Uterus (tissue), 4 donors: ENCODE measurements around the gene EPHA1. TPM values are rescaled to one million over a fixed set of nuclear protein-coding genes. Genes with fewer than 3 reads are reported as not detected.
A peak's percentile ranks its signal among the peaks of the same experiment; 100 is the strongest.

Experiments used
- DNase-seq, 2 donors: peaks; one replicate each; pipeline ENCODE4 v3.0.0-alpha.2; 2019 to 2020
- H3K27ac ChIP-seq, 2 donors: fragments of 200-600 bp; sonication (generic); 1 replicate in 1 of 2; 2 replicates in 1 of 2; pipeline ENCODE4 v1.5.1; 2016 to 2018
- H3K27me3 ChIP-seq, 2 donors: fragments of 200-600 bp; sonication (generic); one replicate each; pipeline ENCODE4 v1.5.1; 2018 to 2019; ENCODE audit warnings: control low read depth in 1 of 2
- H3K36me3 ChIP-seq, 2 donors: fragments of 200-600 bp; sonication (generic); one replicate each; pipeline ENCODE4 v1.5.1; 2019; ENCODE audit warnings: control low read depth in 1 of 2
- H3K4me1 ChIP-seq, 2 donors: fragments of 200-600 bp; sonication (generic); one replicate each; pipeline ENCODE4 v1.5.1; 2018 to 2019; ENCODE audit warnings: control low read depth in 1 of 2
- H3K4me3 ChIP-seq, 2 donors: fragments of 200-600 bp; sonication (generic); 1 replicate in 1 of 2; 2 replicates in 1 of 2; pipeline ENCODE4 v1.5.1; 2018 to 2019; ENCODE audit warnings: mild to moderate bottlenecking in 1 of 2
- H3K9me3 ChIP-seq, 2 donors: fragments of 200-600 bp; sonication (generic); one replicate each; pipeline ENCODE4 v1.5.1; 2019; ENCODE audit warnings: control low read depth in 1 of 2
- POLR2A ChIP-seq, 2 donors: fragments of 450-650 bp; IDR thresholded peaks; one replicate each; pipeline ENCODE4 v1.6.1; 2016; ENCODE audit warnings: antibody characterized with exemption in 2 of 2, mild to moderate bottlenecking in 1 of 2, moderate library complexity in 1 of 2
- intact Hi-C: fragments of 100-400 bp; cut with DNase I; formaldehyde crosslinking; loops from one replicate; pipeline ENCODE4 v1.15.1; 2023; ENCODE audit warnings: low total_unique reads
- total RNA-seq, 4 donors: library from RNA; depleted of rRNA in 3 of 4; stranded (reverse); fragments of >200 nt in 3 of 4; gene quantifications; one replicate each; pipeline versions ENCODE4 v1.1.0 to v1.2.4, GENCODE V29; 2014 to 2023
- TF ChIP-seq, protein P1 (sequence below), 4 experiments: fragments of 200-600 bp in 2 of 4; fragments of 450-650 bp in 2 of 4; sonication (generic) in 2 of 4; IDR thresholded peaks; one replicate each; pipeline ENCODE4 v1.5.1; 2016 to 2019; ENCODE audit warnings: antibody characterized with exemption in 4 of 4, mild to moderate bottlenecking in 2 of 4, moderate library complexity in 1 of 4
- donor health status: DM: yes; HTN: yes; CAD: no.

EPHA1 gene
- total RNA-seq, 4 donors from 2014 or later = 1.3 to 5.6 (median 1.9) TPM; not detected in 1

GRCh38 chr7:143382791-143383641 lies 25.6 kb downstream of the EPHA1 start:
- Histone ChIP-seq H3K27ac (peak overlapping the region; percentile 98 to 99), H3K9me3 (no peaks in the 10 kb centered on the region), H3K4me3 (peak overlapping the region; percentile 75 to 99), H3K27me3 (no peaks in the 10 kb centered on the region), H3K36me3 (no peaks in the 10 kb centered on the region), H3K4me1 (peaks cover 7 to 25% of the 10 kb centered on the region in 2 donors)
- DNase-seq = peak in 1 of 2 donors; percentile 33
- no peak for TF ChIP-seq POLR2A (IDR thresholded peaks at IDR 0.05)
- TF ChIP-seq, protein P1, sequence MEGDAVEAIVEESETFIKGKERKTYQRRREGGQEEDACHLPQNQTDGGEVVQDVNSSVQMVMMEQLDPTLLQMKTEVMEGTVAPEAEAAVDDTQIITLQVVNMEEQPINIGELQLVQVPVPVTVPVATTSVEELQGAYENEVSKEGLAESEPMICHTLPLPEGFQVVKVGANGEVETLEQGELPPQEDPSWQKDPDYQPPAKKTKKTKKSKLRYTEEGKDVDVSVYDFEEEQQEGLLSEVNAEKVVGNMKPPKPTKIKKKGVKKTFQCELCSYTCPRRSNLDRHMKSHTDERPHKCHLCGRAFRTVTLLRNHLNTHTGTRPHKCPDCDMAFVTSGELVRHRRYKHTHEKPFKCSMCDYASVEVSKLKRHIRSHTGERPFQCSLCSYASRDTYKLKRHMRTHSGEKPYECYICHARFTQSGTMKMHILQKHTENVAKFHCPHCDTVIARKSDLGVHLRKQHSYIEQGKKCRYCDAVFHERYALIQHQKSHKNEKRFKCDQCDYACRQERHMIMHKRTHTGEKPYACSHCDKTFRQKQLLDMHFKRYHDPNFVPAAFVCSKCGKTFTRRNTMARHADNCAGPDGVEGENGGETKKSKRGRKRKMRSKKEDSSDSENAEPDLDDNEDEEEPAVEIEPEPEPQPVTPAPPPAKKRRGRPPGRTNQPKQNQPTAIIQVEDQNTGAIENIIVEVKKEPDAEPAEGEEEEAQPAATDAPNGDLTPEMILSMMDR (IDR thresholded peaks at IDR 0.05) = no peak
- intact Hi-C loops = no loop called here

DNA sequence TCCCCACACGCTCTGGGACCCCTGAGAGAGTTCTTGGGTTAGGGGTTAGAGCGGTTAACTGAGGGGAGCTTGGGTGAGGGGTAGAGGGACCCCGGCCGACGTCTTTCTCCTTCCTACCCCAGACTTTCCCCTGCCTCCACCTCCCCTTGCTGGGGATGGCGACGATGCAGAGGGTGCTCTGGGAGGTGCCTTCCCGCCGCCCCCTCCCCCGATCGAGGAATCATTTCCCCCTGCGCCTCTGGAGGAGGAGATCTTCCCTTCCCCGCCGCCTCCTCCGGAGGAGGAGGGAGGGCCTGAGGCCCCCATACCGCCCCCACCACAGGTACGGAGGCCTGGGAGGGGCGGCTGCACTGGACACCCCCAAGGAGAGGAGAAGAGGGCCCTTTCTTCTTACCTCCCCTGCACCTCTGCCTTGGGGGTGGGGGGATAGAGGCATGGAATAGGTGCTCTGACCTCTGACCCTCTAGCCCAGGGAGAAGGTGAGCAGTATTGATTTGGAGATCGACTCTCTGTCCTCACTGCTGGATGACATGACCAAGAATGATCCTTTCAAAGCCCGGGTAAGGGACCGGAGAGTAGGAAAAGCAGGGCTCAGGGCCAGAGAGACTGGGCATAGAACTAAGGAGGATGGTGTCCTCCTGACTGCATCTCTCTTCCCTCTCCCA lies 26.4 kb downstream of the EPHA1 start:
- no peaks in the 10 kb centered on the region for H3K27me3 ChIP-seq
- peak in 1 of 2 donors; percentile 28 for DNase-seq
- intact Hi-C loops = no loop called here
- TF ChIP-seq, protein P1 (IDR thresholded peaks at IDR 0.05) = no peak
- no peak for TF ChIP-seq POLR2A (IDR thresholded peaks at IDR 0.05)
- peaks cover 4 to 19% of the 10 kb centered on the region in 2 donors for H3K4me1 ChIP-seq
- H3K4me3 ChIP-seq = peak overlapping the region; percentile 75 to 99
- H3K27ac ChIP-seq = peak overlapping the region; percentile 98 to 99
- H3K9me3 ChIP-seq = no peaks in the 10 kb centered on the region
- H3K36me3 ChIP-seq = no peaks in the 10 kb centered on the region

GRCh38 chr7:143381427-143382125 lies 27.1 kb downstream of the EPHA1 start:
- DNase-seq = peak; percentile 89 to 94
- intact Hi-C loops = no loop called here
- H3K27ac ChIP-seq = peak overlapping the region; percentile 98 to 99

DNA sequence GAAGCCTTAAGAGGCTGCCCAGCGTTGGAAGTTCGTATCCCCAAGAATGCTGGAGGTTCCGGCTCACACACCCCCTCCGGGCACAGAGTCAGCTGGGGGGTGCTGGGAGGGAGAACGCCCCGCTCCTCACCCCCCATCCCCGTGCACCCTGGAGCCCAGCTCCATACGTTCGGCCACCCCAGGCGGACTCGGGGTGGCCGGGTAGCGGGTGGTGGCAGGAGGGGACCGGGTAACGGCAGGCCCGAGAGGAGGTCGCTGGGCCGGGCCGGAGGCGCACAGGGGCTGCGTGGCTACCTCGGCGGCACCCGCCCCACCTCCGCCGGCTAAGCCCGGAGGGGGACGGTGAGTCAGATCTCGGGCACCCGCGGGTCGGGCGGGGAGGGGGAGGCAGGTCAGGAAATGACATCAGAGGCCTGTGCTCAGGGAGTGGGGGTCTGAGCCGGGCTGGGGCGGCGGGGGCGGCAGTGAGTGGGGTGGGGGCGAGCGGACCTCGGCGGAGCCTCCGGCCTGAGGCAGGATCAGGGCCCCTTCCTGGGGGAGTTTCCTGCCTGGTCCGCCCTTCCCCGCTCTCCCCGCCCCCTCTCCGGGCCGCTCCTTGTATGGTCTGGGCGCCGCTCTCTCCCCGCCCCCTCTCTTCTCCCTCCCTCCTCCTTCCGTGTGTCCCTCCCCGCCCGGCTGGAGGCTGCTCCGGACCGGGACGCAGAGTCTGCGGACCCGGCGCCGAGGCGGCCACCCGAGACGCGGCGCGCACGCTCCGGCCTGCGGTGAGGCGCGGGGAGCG lies 27.8 kb downstream of the EPHA1 start, which contains the start of gene ZYX:
Gene ZYX, plus strand, starts transcription at position 700 of the 781 bp plus-strand sequence. CDS start 227 bp downstream, outside the sequence.
- Histone ChIP-seq H3K36me3 (no peaks in the 10 kb centered on the region), H3K27me3 (no peaks in the 10 kb centered on the region), H3K4me1 (peaks cover 0 to 10% of the 10 kb centered on the region in 2 donors), H3K9me3 (no peaks in the 10 kb centered on the region), H3K27ac (peak within 1 kb of the TSS; percentile 98 to 99), H3K4me3 (peak within 1 kb of the TSS; percentile 75 to 99)
- peak; percentile 79 to 97 for TF ChIP-seq POLR2A (IDR thresholded peaks at IDR 0.05)
- TF ChIP-seq, protein P1 (IDR thresholded peaks at IDR 0.05) = no peak
- DNase-seq = peak; percentile 97 to 98
- intact Hi-C loops = no loop called here

More at GRCh38 chr7:143381427-143382125, 27.1 kb downstream of the EPHA1 start:
- peak in 1 of 2 donors; percentile 9 for TF ChIP-seq POLR2A (IDR thresholded peaks at IDR 0.05)
- TF ChIP-seq, protein P1 (IDR thresholded peaks at IDR 0.05) = no peak
- H3K4me3 ChIP-seq = peak overlapping the region; percentile 75 to 99
- H3K36me3 ChIP-seq = no peaks in the 10 kb centered on the region
- no peaks in the 10 kb centered on the region for H3K27me3 ChIP-seq
- H3K9me3 ChIP-seq = no peaks in the 10 kb centered on the region
- peaks cover 0 to 12% of the 10 kb centered on the region in 2 donors for H3K4me1 ChIP-seq
